Effector memory CD4-positive, alpha-beta T cell (primary cell): ENCODE data around the gene IDUA.

Experiments used
- DNase-seq, 3 donors: peaks; one replicate each; pipeline ENCODE4 v3.0.0-alpha.2; 2020
- H3K27ac ChIP-seq: 2 replicates; pipeline ENCODE4 v1.7.0; 2013; ENCODE audit warnings: mild to moderate bottlenecking, low read length, moderate library complexity; ENCODE audit not compliant: insufficient read depth, poor library complexity, severe bottlenecking
- H3K27me3 ChIP-seq: replicated peaks from 2 replicates; pipeline ENCODE4 v1.7.0; 2013; ENCODE audit warnings: mild to moderate bottlenecking, low read length; ENCODE audit not compliant: insufficient read depth, control insufficient read depth, poor library complexity, severe bottlenecking
- H3K36me3 ChIP-seq: 2 replicates; pipeline ENCODE4 v1.7.0; 2013; ENCODE audit warnings: mild to moderate bottlenecking, low read length, moderate library complexity; ENCODE audit not compliant: control insufficient read depth, insufficient read depth
- H3K4me1 ChIP-seq: 2 replicates; pipeline ENCODE4 v1.7.0; 2013; ENCODE audit warnings: low read length, mild to moderate bottlenecking; ENCODE audit not compliant: control insufficient read depth, insufficient read depth, poor library complexity, severe bottlenecking
- H3K4me3 ChIP-seq: 2 replicates; pipeline ENCODE4 v1.7.0; 2013; ENCODE audit warnings: low read length, low read depth, mild to moderate bottlenecking; ENCODE audit not compliant: insufficient read depth, poor library complexity, severe bottlenecking
- H3K9me3 ChIP-seq: 2 replicates; pipeline ENCODE4 v1.7.0; 2013; ENCODE audit warnings: mild to moderate bottlenecking, low read length, moderate library complexity; ENCODE audit not compliant: control insufficient read depth

Gene IDUA

DNA sequence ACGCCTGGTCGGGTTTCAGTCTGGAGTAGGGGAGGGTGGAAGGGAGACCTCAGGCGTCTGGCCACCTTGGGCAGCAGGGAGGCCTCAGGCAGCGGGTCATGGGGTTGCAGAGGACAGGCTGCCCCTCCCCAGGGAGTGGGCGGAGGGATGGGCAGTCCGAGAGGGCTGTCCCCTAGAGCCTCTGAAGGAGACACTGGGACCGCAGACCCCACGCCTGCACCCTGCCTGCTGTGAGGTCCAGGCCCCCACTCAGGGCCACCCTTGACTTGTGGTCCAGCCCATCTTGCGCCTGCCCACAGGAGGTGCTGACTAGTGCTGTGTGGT is 41.0 kb downstream of the IDUA start:
- Histone ChIP-seq H3K27me3 (no peaks in the 10 kb centered on the region), H3K36me3 (peaks cover 5% of the 10 kb centered on the region), H3K9me3 (no peaks in the 10 kb centered on the region), H3K4me3 (no peak overlapping the region), H3K27ac (no peak overlapping the region), H3K4me1 (no peaks in the 10 kb centered on the region)
- DNase-seq: no peak

- DNase-seq: no peak
- Histone ChIP-seq H3K36me3 (peaks cover 5% of the 10 kb centered on the region), H3K27me3 (no peaks in the 10 kb centered on the region), H3K27ac (no peak overlapping the region), H3K4me3 (no peak overlapping the region), H3K4me1 (no peaks in the 10 kb centered on the region), H3K9me3 (no peaks in the 10 kb centered on the region)
Measured at GRCh38 chr4:1028574-1029220, 41.9 kb downstream of the IDUA start.

DNA sequence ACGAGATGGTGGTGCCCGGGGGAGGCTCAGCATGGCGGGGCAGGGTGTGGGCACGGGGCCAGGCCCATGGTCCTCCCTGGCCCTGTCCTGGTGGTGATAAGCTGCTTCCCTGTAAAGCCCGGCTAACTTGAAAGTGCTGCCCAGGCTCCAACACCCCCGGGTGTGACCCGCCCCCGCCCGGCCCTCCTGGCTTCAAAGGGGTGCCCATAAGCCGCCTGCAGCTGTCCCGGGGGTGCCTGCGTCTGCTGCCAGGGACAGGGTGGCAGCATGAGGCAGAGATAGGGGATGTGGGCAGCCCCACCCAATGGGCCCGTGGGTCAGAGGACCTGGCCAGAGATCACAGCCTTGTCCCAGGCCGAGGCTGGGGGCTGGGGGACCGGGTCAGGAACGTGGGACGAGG is 42.7 kb downstream of the IDUA start:
- no peaks in the 10 kb centered on the region for H3K9me3 ChIP-seq
- H3K27me3 ChIP-seq: no peaks in the 10 kb centered on the region
- no peak overlapping the region for H3K4me3 ChIP-seq
- peaks cover 5% of the 10 kb centered on the region for H3K36me3 ChIP-seq
- no peak for DNase-seq
- no peaks in the 10 kb centered on the region for H3K4me1 ChIP-seq
- H3K27ac ChIP-seq: no peak overlapping the region

DNA sequence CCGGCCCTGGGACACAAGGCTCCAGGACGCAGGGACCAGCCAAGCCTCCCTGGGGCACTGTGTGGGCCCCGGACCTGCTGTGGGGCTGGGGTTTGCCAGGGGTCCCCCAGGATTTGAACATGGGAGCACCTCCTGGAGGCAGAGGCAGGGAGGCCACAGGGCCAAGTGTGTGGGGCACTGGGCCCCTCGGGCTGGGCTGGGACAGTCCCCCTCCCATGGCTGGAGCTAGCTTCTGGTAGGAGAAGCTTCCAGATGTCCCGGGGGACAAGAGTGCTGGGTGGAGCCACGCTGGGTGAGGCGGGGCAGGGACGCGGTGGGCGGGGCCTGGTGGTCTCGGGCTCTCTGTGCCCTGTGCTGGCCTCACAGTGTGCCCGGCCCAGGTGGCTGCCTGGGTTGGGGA is 43.2 kb downstream of the IDUA start:
- Histone ChIP-seq H3K4me1 (no peaks in the 10 kb centered on the region), H3K27ac (no peak overlapping the region), H3K36me3 (peaks cover 2% of the 10 kb centered on the region), H3K9me3 (no peaks in the 10 kb centered on the region), H3K27me3 (no peaks in the 10 kb centered on the region), H3K4me3 (no peak overlapping the region)
- no peak for DNase-seq

GRCh38 chr4:1030559-1030958 is 43.7 kb downstream of the IDUA start:
- H3K9me3 ChIP-seq: no peaks in the 10 kb centered on the region
- H3K27me3 ChIP-seq: no peaks in the 10 kb centered on the region
- no peaks in the 10 kb centered on the region for H3K4me1 ChIP-seq
- no peak overlapping the region for H3K27ac ChIP-seq
- DNase-seq: no peak
- no peak overlapping the region for H3K4me3 ChIP-seq
- no peaks in the 10 kb centered on the region for H3K36me3 ChIP-seq

DNA sequence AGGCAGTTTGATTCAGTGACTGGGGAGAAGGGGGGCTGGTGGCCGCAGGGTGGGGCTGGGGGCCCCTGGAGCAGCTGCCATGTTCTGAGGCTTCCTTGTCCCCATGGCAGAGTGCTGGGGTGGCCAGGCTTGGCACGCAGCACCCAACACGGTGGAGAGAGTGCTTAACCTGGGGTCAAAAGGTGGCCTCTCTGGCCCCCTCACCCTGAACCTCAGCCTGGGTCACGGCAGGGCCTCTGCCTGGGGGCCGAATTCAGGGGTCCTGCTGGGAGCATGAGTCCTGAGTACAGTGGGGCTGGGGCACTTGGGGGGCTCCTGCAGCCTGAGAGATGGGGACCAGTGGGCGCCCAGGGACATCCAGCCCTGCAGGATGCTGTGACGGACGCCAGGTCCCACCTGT is 44.5 kb downstream of the IDUA start:
- H3K9me3 ChIP-seq: no peaks in the 10 kb centered on the region
- no peak overlapping the region for H3K27ac ChIP-seq
- H3K4me1 ChIP-seq: no peaks in the 10 kb centered on the region
- DNase-seq: no peak
- H3K27me3 ChIP-seq: no peaks in the 10 kb centered on the region
- H3K4me3 ChIP-seq: no peak overlapping the region
- H3K36me3 ChIP-seq: no peaks in the 10 kb centered on the region

DNA sequence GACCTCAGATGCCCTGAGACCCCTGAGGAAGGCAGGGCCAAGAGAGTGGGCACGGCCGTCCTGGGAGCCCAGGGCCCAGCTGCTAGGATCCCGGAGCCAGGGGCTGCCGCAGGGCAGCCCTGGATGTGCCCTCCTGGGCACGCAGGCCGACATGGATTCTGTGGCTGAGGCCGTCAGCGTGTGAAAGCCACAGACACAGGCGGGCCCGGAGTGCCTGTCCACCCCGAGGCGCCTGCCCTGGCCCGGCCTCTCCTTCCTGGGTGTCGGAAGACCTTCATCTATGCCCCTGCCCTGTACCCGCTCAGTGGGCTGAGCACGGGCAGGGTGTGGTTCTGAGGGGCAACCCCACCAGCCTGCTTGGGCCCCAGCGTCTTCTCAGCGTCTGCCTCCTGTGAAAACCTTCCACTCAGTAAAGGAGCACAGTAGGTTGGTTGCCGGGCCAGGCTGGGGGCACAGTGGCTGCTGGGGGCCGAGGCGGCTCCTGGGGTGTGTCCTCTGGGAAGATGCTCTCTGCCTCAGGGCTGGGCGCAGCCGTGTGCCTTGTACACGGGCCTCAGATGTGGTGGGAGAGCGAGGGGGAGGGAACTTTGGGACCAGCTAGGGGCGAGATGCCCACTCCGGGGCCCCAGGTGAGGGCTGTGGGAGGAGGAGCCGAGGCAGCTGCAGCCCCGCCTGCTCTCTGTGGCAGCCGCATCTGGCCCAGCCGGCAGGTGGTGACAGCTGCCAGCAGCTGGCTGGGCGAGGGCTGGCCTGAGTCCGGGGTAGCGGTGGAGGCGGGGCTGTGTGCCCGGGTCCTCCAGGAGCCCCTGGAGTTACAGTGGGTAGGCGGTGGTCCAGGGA is 45.3 kb downstream of the IDUA start:
- Histone ChIP-seq H3K27me3 (no peaks in the 10 kb centered on the region), H3K4me1 (no peaks in the 10 kb centered on the region), H3K4me3 (no peak overlapping the region), H3K9me3 (no peaks in the 10 kb centered on the region), H3K27ac (no peak overlapping the region), H3K36me3 (no peaks in the 10 kb centered on the region)
- no peak for DNase-seq

DNA sequence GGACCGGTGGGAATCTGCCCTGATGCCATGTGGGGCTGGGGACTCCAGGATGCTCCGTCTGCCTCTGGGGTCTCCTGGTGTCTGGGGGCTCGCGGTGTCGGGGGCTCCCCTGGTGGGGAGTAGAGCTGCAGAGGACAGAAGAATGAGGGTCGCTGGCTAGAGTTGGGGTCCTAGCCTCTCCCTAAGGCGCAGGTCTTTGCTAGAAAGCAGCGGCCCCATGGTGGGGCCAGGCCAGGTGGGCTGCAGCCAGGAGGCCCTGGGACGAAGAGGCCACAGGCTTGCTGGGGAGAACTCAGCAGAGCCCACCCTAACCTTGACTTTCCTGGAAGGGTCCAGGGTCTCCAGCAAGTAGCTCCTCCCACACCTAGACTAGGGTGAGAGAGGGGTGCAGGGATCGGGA is 46.0 kb downstream of the IDUA start:
- Histone ChIP-seq H3K4me3 (no peak overlapping the region), H3K27ac (no peak overlapping the region), H3K36me3 (no peaks in the 10 kb centered on the region), H3K27me3 (no peaks in the 10 kb centered on the region), H3K4me1 (no peaks in the 10 kb centered on the region), H3K9me3 (no peaks in the 10 kb centered on the region)
- DNase-seq: no peak

DNA sequence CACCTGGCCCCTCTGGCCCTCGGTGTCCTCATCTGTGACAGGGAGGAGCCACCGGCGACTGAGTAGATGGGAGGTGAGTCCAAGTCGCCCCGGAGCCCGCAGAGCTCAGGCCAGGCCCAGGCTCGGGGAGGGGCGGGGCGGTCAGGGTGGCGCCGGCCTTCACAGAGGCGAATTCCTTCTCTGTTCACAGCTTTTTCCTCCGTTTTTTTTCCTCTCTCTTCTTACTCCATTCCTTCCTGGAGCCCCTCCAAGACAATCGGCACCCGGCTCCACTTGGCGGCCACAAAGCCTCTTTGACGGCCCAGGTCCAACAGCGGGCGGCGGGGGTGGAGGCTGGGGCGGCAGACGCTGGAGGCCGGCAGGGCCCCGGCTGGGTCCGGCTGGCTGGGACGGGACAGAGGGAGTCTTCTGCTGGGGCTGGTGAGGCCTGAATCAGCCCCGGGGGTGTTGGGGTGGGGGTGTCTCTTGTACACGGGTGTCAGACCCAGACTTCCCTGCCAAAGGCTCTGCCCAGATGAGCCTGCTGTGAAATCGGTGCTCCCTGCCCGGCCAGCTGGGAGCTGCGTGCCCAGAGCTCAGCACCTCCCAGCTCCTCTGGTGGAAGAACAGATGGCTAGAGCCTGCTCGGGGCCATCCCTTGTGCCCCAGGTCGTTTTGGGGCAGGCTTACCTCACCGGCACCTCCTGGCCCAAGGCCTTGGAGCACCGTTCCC is 47.2 kb downstream of the IDUA start:
- H3K27me3 ChIP-seq: no peaks in the 10 kb centered on the region
- H3K4me1 ChIP-seq: no peaks in the 10 kb centered on the region
- H3K9me3 ChIP-seq: no peaks in the 10 kb centered on the region
- H3K4me3 ChIP-seq: no peak overlapping the region
- H3K36me3 ChIP-seq: no peaks in the 10 kb centered on the region
- H3K27ac ChIP-seq: no peak overlapping the region
- DNase-seq: no peak

DNA sequence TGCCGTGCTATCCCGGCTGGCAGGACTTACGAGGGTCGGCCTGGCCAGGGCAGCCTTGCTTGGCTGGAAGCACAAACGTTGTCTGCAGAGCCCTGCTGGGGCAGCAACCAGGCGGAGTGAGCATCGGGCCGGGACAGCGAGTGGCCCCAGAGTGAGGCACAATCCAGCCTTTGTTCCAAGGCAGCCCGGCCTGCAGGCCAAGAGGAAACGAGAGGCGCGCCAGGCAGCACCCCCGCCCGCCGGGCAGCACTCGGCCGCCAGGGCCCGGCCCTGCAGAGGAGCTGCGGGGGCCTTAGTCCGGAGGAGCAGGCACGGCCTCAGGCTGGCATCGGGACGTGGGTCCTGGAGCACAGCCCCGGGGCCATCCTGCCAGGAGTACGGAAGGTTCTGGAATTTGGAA is 48.7 kb downstream of the IDUA start:
- no peaks in the 10 kb centered on the region for H3K9me3 ChIP-seq
- H3K4me1 ChIP-seq: no peaks in the 10 kb centered on the region
- H3K4me3 ChIP-seq: no peak overlapping the region
- DNase-seq: no peak
- H3K27me3 ChIP-seq: no peaks in the 10 kb centered on the region
- no peak overlapping the region for H3K27ac ChIP-seq
- no peaks in the 10 kb centered on the region for H3K36me3 ChIP-seq
